ENCODE results near the gene SRD5A1.

SRD5A1 gene

DNA sequence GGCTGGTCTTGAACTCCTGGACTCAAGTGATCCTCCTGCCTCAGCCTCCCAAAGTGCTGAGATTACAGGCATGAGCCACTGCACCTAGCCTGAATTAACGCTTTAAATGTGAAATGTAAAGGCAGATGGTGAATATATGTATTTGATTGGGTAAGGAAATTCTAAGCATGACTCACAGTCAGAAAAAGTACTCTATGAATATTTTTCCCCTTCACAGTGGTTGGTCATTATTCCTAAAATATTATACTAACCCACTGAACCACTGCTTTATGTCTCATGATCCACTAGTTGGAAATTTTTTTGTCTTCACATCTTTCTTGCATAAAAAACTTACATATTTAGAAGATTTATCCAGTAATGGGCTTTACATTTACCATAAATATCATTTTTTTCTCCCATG lies 65.5 kb downstream of the SRD5A1 start:
- no peaks in the 10 kb centered on the region for H3K4me1 Mint-ChIP-seq (ENCODE audit: low read depth)
- no peak overlapping the region for H3K27ac Mint-ChIP-seq
- H3K36me3 Mint-ChIP-seq (ENCODE audit: low read depth), result no peaks in the 10 kb centered on the region
- no peak for DNase-seq (ENCODE audit: low spot score)
- no peaks in the 10 kb centered on the region for H3K9me3 Mint-ChIP-seq
- H3K4me3 Mint-ChIP-seq, result no peak overlapping the region
- H3K27me3 Mint-ChIP-seq (ENCODE audit: low read depth), result peaks cover 37% of the 10 kb centered on the region

DNA sequence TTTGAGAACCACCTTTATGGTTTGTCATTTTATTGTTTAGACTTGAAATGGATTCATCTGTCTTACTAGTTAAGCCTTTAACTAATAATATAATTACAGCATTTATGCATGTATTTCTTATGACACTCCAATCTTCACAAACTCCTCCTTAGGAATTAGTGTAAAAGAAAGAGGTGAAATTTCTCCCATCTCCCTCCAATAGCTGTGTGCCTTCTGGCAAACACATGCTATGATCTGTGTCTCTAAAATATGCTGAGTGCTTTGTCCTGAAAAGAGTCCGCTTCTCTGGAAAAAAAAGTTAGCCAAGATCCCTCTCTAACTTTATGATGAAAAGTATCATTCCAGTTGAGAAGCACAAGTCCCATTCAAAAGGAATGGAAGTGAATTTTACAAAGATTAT lies 66.1 kb downstream of the SRD5A1 start:
- Mint-ChIP-seq H3K27ac (no peak overlapping the region), H3K4me1 (ENCODE audit: low read depth) (no peaks in the 10 kb centered on the region), H3K27me3 (ENCODE audit: low read depth) (peaks cover 34% of the 10 kb centered on the region), H3K4me3 (no peak overlapping the region), H3K9me3 (no peaks in the 10 kb centered on the region), H3K36me3 (ENCODE audit: low read depth) (no peaks in the 10 kb centered on the region)
- DNase-seq (ENCODE audit: low spot score), result no peak

DNA sequence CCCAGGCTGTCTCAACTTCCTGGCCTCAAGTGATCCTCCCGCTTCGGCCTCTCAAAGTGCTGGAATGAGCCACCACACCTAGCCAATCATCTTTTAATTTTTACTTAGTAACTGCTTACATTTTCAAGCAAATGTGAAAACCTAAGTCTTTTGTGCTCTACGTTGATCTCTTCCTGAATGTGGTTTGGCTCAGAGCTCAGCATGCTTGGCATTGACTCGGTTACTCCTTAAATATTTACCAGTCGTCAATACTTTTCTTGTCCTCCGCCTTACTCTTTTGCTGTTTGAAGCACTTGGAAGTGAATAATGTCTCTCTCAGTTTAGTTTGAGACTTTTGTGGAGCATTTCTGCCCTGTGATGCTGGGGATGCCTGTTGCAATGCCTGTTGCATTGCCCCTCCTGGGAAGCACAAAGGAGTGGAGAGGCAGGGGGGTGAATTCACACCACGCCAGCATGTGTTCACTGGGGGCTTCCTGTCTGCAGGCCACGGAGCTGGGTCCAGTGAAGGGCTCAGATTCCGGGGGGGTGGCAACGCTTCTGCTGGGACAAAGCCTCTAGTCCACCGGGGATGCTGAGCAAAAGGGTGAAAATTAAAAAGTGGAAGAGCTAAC lies 66.9 kb downstream of the SRD5A1 start:
- DNase-seq (ENCODE audit: low spot score), result no peak
- H3K27ac Mint-ChIP-seq, result no peak overlapping the region
- no peak overlapping the region for H3K4me3 Mint-ChIP-seq
- no peaks in the 10 kb centered on the region for H3K9me3 Mint-ChIP-seq
- no peaks in the 10 kb centered on the region for H3K36me3 Mint-ChIP-seq (ENCODE audit: low read depth)
- H3K27me3 Mint-ChIP-seq (ENCODE audit: low read depth), result peaks cover 33% of the 10 kb centered on the region
- peaks cover 3% of the 10 kb centered on the region for H3K4me1 Mint-ChIP-seq (ENCODE audit: low read depth)

DNA sequence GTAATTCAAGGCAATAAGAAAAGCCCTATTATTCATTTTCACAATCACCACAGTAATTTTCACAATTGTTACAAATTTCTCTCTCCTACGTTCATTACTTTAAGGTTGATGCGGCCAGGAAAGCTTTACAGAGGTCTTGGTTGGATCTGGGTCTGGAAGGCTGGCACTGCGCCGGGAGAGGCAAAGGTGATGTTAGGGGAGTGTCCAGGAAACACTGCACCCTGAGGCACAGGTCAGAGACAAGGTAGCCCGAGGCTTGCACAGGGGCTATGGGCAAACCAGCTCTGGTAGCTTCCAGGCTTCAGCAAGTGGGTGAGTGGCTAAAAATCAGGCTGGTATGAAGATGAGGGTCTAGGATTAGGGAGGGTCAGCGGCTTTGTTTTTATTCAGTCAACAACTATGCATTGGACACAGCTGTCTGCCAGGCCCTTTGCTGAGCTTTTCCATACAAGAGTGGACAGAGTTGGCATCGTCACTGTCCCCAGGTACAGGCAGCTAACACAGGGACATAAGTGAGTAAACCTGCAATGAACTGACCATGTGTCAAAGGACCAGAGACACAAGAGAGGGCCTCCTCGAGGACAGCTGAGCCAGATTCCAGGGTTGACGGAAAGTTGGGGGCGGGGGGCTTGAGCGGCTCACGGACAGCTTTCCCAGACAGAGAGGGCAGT lies 67.6 kb downstream of the SRD5A1 start:
- DNase-seq (ENCODE audit: low spot score), result peak; percentile 0
- Mint-ChIP-seq H3K27me3 (ENCODE audit: low read depth) (peaks cover 33% of the 10 kb centered on the region), H3K4me3 (no peak overlapping the region), H3K9me3 (no peaks in the 10 kb centered on the region), H3K27ac (no peak overlapping the region), H3K36me3 (ENCODE audit: low read depth) (no peaks in the 10 kb centered on the region), H3K4me1 (ENCODE audit: low read depth) (peaks cover 4% of the 10 kb centered on the region)

DNA sequence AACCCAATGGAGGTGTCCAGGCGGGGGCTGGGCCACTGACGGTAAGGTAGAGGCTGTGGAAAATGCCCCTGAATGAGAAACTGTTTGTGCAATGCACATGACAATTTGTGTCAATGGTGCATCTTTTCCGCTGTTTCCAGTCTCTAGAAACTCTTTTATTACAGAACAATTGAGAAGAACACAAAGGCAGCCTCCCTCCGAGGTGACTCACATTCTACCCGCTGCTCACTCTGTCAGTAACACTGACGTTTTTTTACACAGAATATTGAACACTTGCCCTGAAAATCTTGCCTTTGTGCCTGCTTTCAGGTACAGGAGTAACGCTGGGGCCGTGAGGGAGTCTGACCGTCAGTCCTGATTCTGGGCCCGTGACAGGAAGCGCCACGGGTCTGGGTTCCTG lies 68.3 kb downstream of the SRD5A1 start:
- peak; percentile 0 for DNase-seq (ENCODE audit: low spot score)
- Mint-ChIP-seq H3K9me3 (no peaks in the 10 kb centered on the region), H3K27ac (no peak overlapping the region), H3K4me1 (ENCODE audit: low read depth) (peaks cover 8% of the 10 kb centered on the region), H3K36me3 (ENCODE audit: low read depth) (no peaks in the 10 kb centered on the region), H3K27me3 (ENCODE audit: low read depth) (peaks cover 31% of the 10 kb centered on the region), H3K4me3 (no peak overlapping the region)

DNA sequence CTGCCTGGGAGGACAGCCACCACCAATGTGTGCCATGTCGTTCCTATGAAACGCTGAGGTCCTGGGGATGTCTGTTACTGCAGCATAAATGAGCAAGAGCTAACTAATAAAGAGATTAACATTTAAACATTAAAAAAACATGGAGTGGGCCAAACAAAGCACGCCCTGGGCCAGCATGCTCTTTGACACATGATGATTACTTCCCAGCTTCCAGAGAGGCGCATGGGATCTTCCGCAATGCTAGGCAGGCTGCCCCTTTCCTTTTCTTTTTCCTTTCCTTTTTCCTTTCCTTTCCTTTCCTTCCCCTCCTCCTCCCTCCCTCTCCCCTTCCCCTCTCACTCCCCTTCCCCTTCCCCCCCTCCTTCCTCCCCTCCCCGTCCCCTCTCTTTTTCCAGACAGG lies 69.4 kb downstream of the SRD5A1 start:
- peak; percentile 1 for DNase-seq (ENCODE audit: low spot score)
- Mint-ChIP-seq H3K4me1 (ENCODE audit: low read depth) (peaks cover 8% of the 10 kb centered on the region), H3K36me3 (ENCODE audit: low read depth) (no peaks in the 10 kb centered on the region), H3K4me3 (no peak overlapping the region), H3K9me3 (no peaks in the 10 kb centered on the region), H3K27me3 (ENCODE audit: low read depth) (peaks cover 23% of the 10 kb centered on the region), H3K27ac (no peak overlapping the region)

DNA sequence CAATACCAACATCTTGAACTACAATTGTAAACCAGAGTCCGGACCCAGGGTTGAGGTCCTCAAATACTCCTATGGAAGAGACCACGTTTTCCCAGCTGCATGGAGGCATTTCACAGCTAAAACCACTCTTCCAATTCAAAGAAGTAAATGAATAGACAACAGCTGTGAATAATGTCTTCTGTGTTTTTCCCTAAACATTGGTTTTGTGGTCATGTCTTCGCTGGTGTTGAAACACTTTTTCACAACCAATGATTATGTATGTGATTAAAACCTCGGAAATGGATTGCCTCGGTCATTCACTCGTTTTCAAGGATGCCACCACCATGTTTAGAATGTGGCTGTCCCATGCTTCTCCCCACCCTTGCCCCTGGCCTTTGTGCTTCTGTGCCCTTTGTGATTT lies 70.6 kb downstream of the SRD5A1 start:
- no peak overlapping the region for H3K4me3 Mint-ChIP-seq
- no peaks in the 10 kb centered on the region for H3K9me3 Mint-ChIP-seq
- DNase-seq (ENCODE audit: low spot score), result no peak
- H3K4me1 Mint-ChIP-seq (ENCODE audit: low read depth), result peaks cover 8% of the 10 kb centered on the region
- H3K27me3 Mint-ChIP-seq (ENCODE audit: low read depth), result peaks cover 19% of the 10 kb centered on the region
- no peaks in the 10 kb centered on the region for H3K36me3 Mint-ChIP-seq (ENCODE audit: low read depth)
- H3K27ac Mint-ChIP-seq, result no peak overlapping the region

DNA sequence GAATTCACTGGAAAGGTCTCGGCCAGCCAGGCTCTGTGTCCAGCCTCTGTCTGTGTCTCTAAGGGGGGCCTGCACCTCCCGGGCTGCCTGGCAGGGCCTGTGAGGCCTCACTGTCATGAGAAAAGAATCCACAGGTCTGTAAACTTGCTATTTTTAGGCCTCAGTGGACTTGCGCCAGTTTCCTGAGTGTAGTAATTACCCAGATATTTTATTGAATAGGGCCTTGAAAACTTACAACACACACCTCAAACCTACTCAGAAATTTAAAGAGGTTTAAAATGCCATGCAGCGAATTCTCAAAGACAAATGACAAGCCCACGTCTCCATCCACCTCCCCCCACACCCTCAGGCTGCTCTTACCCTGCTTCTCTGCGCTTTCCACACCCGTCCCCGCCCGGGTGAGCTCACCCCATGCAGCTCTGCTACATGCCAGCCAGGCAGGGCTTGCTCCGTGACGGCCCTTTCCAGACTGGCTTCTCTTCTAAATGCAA lies 71.2 kb downstream of the SRD5A1 start:
- Mint-ChIP-seq H3K4me1 (ENCODE audit: low read depth) (peaks cover 8% of the 10 kb centered on the region), H3K27me3 (ENCODE audit: low read depth) (peaks cover 14% of the 10 kb centered on the region), H3K36me3 (ENCODE audit: low read depth) (no peaks in the 10 kb centered on the region), H3K4me3 (no peak overlapping the region), H3K27ac (no peak overlapping the region), H3K9me3 (no peaks in the 10 kb centered on the region)
- DNase-seq (ENCODE audit: low spot score), result no peak

DNA sequence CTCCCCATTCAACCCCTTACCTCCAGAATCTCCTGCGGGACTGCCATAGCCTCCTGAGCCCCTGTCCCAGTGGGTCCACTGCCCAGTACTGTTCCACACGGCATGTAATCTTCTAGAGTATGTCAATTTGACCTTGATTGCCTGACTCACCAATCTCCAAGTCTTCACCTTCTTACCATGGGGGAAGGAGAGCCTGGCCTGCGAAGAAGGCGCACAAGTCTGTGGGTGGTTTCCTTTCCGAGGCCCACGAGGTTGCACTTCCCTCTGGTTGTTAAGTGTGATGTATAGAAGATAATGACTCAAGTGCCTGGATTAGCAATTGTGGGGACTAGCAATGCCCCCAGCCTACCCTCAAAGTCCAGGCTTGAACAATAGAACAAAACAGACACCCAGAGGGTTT lies 71.8 kb downstream of the SRD5A1 start:
- no peak overlapping the region for H3K27ac Mint-ChIP-seq
- DNase-seq (ENCODE audit: low spot score), result no peak
- no peaks in the 10 kb centered on the region for H3K9me3 Mint-ChIP-seq
- peaks cover 8% of the 10 kb centered on the region for H3K4me1 Mint-ChIP-seq (ENCODE audit: low read depth)
- H3K36me3 Mint-ChIP-seq (ENCODE audit: low read depth), result no peaks in the 10 kb centered on the region
- no peak overlapping the region for H3K4me3 Mint-ChIP-seq
- peaks cover 10% of the 10 kb centered on the region for H3K27me3 Mint-ChIP-seq (ENCODE audit: low read depth)

DNA sequence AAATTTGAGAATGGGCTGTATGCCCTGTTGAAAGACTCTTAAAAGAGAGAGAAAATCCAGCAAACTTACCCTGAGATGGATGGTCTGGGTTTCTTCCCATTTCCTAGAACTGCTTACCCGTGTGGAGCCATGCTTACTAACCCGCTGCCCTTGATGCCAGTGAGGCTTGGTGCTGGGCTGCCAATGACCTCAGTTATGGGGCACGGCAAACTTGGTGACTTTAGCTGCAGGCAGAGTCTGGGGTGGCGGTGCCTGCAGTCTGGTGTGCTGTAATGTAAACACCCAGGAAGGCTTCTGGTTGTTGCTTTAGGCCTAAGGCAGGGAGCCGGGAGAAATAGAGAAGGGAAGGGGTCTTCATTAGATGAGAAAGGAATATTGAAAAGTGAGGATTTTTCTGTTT lies 72.7 kb downstream of the SRD5A1 start:
- H3K9me3 Mint-ChIP-seq, result no peaks in the 10 kb centered on the region
- H3K27ac Mint-ChIP-seq, result no peak overlapping the region
- DNase-seq (ENCODE audit: low spot score), result peak; percentile 1
- peaks cover 8% of the 10 kb centered on the region for H3K4me1 Mint-ChIP-seq (ENCODE audit: low read depth)
- no peaks in the 10 kb centered on the region for H3K36me3 Mint-ChIP-seq (ENCODE audit: low read depth)
- H3K4me3 Mint-ChIP-seq, result no peak overlapping the region
- peaks cover 2% of the 10 kb centered on the region for H3K27me3 Mint-ChIP-seq (ENCODE audit: low read depth)

DNA sequence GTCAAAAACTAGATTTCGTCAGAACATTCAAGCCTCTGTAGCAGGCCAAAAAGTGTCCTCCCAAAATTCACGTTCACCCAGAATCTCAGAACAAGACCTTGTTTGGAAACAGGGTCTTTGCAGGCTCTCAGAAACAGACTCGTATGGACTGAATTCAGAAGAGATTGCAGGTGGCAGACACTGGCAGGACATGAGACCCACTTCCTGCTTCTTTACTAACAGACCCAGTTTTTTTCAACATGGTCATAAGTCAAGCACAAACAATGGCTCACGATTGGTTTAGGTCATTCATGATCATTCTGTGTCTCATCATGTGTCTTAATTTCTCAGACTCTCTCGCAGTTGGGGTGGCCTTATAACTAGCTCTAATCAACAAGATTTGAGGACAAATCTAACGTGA lies 74.6 kb downstream of the SRD5A1 start:
- Mint-ChIP-seq H3K4me3 (no peak overlapping the region), H3K9me3 (no peaks in the 10 kb centered on the region), H3K4me1 (ENCODE audit: low read depth) (peaks cover 14% of the 10 kb centered on the region), H3K27me3 (ENCODE audit: low read depth) (no peaks in the 10 kb centered on the region), H3K27ac (no peak overlapping the region), H3K36me3 (ENCODE audit: low read depth) (no peaks in the 10 kb centered on the region)
- DNase-seq (ENCODE audit: low spot score), result no peak

DNA sequence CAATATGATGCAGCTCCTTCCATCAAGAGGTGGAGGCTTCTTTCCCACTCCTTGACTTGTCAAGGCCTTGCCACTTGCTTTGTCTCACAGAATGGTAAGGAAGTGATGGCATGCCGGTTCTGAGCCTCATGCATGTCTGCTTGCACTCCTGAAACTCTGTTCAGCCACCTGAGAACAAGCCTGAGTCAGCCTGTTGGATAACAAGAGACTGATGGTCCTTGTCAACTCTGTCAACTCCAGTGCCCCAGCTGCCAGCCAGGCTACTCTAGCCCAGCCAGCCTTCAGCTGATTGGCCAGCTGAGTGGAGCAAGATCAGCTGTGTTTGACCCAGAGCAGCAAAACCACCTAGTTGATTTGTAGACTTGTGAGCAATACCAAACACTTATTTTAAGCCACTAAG lies 75.6 kb downstream of the SRD5A1 start:
- H3K4me1 Mint-ChIP-seq (ENCODE audit: low read depth), result peaks cover 14% of the 10 kb centered on the region
- H3K36me3 Mint-ChIP-seq (ENCODE audit: low read depth), result no peaks in the 10 kb centered on the region

DNA sequence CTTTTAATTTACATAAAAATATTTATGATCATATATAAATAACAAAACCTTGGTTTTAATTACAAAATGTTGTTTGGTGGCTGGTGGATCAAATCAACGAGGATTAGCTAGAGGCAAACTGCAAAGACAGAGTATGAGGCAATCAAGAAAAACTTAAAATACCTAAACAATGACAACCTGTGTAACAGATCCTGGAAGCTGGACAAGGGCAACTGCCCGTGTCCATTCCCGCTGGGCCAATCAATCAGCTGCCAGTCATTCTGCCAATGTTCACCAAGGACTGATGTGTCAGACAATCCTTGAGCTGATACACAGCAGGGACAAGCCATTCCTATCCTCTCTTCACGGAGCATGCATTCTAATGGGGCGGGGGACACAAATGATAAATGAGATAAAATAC lies 76.8 kb downstream of the SRD5A1 start:
- H3K4me3 Mint-ChIP-seq, result no peak overlapping the region
- H3K9me3 Mint-ChIP-seq, result no peaks in the 10 kb centered on the region
- H3K27ac Mint-ChIP-seq, result no peak overlapping the region
- peaks cover 12% of the 10 kb centered on the region for H3K4me1 Mint-ChIP-seq (ENCODE audit: low read depth)
- H3K27me3 Mint-ChIP-seq (ENCODE audit: low read depth), result no peaks in the 10 kb centered on the region
- H3K36me3 Mint-ChIP-seq (ENCODE audit: low read depth), result no peaks in the 10 kb centered on the region
- DNase-seq (ENCODE audit: low spot score), result no peak

More for the DNA sequence above, 75.6 kb downstream of the SRD5A1 start:
- H3K9me3 Mint-ChIP-seq, result no peaks in the 10 kb centered on the region
- no peak overlapping the region for H3K4me3 Mint-ChIP-seq
- DNase-seq (ENCODE audit: low spot score), result peak; percentile 4
- no peaks in the 10 kb centered on the region for H3K27me3 Mint-ChIP-seq (ENCODE audit: low read depth)
- no peak overlapping the region for H3K27ac Mint-ChIP-seq

DNA sequence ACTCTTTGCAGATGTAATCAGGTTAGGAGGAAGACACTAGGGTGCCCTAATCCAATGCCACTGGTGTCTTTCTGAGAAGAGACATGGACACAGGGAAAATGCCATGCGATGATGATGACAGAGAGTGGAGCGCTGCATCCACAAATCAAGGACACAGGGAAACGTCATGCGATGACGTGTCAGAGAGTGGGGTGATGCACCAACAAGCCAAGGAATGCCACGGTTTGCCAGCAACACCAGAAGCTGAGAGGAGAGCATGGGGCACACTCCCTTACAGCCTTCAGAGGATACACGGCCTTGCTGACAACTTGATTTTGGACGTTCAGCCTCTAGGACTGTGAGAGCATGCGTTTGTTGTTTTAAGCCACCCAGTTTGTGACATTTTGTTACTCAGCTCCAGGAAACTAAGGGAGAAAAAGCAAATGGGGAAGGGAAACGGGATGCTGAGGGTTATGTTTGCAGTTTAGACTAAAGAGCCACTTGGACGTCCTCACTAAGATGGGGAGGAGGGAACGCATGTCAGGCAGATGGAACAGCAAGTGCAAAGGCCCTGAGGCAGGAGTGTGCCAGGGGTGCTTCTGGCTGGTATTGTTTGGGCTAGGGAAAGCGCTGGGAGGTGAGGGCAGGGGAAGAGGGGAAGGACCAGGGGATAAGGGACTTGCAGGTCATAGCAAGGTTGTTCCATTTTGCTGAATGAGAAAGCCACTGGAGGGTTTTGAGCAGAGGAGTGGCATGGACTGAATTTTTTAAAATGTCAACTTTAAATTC lies 77.5 kb downstream of the SRD5A1 start:
- H3K9me3 Mint-ChIP-seq, result no peaks in the 10 kb centered on the region
- peak overlapping the region; percentile 40 for H3K4me3 Mint-ChIP-seq
- H3K27me3 Mint-ChIP-seq (ENCODE audit: low read depth), result no peaks in the 10 kb centered on the region
- no peaks in the 10 kb centered on the region for H3K36me3 Mint-ChIP-seq (ENCODE audit: low read depth)
- H3K4me1 Mint-ChIP-seq (ENCODE audit: low read depth), result peaks cover 16% of the 10 kb centered on the region
- no peak overlapping the region for H3K27ac Mint-ChIP-seq
- peak; percentile 2 for DNase-seq (ENCODE audit: low spot score)
